GM20000 (cell line): ENCODE data around the gene TNS3.

Source experiments
- DNase-seq: peaks from one replicate; pipeline ENCODE4 v3.0.0; 2012; ENCODE audit warnings: low spot score
- CTCF ChIP-seq: IDR thresholded peaks from 2 replicates; pipeline ENCODE4 v1.5.1; 2012; ENCODE audit warnings: mild to moderate bottlenecking, control low read depth; ENCODE audit errors: extremely low read depth, missing control alignments

Gene TNS3

GRCh38 chr7:47581804-47582763 is at the start of gene TNS3:
TSS of gene TNS3 (minus strand) at chr7:47582111. CDS start at chr7:47439636, 142,475 bp downstream.
- TF ChIP-seq CTCF: no peak
- peak; percentile 30 for DNase-seq

GRCh38 chr7:47631711-47632110 is 49.8 kb upstream of the TNS3 start:
- no peak for TF ChIP-seq CTCF
- DNase-seq: no peak

- DNase-seq: peak; percentile 51
Measured at GRCh38 chr7:47627580-47628283, 45.8 kb upstream of the TNS3 start.

DNA sequence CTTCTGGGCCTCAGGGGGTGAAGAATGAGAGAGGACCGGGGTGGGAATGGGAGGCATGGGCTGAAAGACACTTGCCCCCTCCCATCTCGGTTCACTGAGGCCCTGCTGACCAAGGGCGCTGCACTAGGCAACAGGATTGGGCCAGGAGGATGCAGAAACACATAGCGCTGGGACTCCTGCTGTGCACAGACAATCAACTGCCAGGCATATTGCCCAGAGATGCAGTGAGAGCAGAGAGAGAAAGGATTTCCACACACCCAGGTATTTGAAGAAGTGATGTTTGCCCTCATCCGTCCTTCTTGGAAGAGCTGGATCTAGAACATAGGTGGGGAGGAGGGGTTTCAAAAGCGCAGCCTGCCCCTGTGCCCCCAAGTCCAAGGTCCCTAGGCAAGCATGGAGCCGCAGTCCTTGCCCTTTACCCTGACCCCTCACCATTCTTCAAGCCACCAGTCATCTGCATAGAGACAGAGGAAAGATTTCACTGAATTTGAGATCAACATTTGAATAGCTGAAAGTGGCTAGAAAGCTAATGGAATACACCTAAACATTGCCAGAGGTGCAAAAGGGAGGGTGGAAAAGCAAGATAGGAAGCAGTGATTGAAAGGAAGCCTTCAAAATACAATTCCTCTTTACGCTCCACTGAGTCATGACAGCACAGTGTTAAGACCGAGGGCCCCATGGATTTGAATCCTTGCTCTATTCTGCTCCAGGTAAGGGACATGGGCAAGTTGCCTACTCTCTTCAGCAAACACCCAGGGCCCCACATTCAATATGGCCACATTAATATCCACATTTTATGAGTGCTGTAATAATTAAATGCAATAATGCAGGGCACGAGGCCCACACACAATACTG is 44.2 kb upstream of the TNS3 start:
- no peak for DNase-seq
- no peak for TF ChIP-seq CTCF

More at GRCh38 chr7:47627580-47628283, 45.8 kb upstream of the TNS3 start:
- TF ChIP-seq CTCF: no peak

GRCh38 chr7:47624689-47625088 is 42.8 kb upstream of the TNS3 start:
- DNase-seq: no peak
- no peak for TF ChIP-seq CTCF

DNA sequence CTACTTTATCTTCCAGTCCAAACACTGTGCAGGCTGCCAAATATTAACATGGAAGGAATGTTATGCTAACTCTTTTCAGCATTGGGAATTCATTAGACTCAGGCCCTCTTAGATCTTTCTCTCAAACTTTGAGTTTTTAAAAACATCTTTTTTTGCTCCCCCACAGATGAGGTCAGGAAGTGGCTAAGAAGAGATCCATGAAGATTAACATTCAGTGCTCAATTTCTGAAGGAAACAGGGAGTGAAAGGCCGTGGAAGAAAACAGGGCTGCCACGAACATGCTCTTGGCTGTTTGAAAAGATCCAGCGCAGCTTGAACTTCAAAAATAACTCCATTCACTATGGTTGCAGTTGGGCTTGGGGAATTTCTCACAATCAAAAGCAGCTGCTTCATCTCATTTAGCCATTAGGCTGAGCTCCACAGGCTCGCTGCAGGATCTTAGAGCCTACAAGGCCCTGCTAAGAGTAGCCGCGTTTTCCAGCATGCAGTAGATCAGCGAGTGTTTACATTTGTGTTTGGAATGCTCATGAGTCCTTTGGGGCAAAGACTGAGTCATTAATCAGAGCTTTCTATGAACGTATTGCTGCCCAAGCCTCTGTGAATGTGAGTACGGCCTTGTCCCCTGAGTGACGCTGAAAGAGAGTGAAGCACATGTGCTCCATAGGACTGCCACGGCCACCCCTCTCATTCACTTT is 41.2 kb upstream of the TNS3 start:
- no peak for DNase-seq
- no peak for TF ChIP-seq CTCF
